Neural cell (in vitro differentiated cells): ENCODE data around the gene TTC29. TPM values are rescaled to one million over a fixed set of nuclear protein-coding genes. Genes with fewer than 3 reads are reported as not detected.

Source experiments
- H2AFZ ChIP-seq: fragments of 200-600, 300-800 bp; sonication (generic), shearing (Covaris generic); 2 replicates; pipeline ENCODE4 v1.6.0; 2014; ENCODE audit warnings: low read depth, mild to moderate bottlenecking, antibody characterized with exemption, low read length, moderate library complexity
- H3F3A ChIP-seq: fragments of 200-600 bp; shearing (Covaris generic); 2 replicates; pipeline ENCODE4 v1.6.1; 2016; ENCODE audit warnings: mild to moderate bottlenecking, moderate library complexity, mixed read lengths, antibody characterized with exemption, low read length; ENCODE audit not compliant: insufficient read depth, poor library complexity, severe bottlenecking
- H3K27ac ChIP-seq: fragments of 200-600, 300-800 bp; sonication (generic), shearing (Covaris generic); 2 replicates; pipeline ENCODE4 v1.5.1; 2014; ENCODE audit warnings: mild to moderate bottlenecking, low read length, moderate library complexity
- H3K27me3 ChIP-seq: fragments of 300-800, 200-600 bp; sonication (generic), shearing (Covaris generic); 2 replicates; pipeline ENCODE4 v1.6.0; 2014; ENCODE audit warnings: mild to moderate bottlenecking, low read depth, low read length, moderate library complexity; ENCODE audit not compliant: insufficient read depth
- H3K36me3 ChIP-seq: fragments of 300-800, 200-600 bp; sonication (generic), shearing (Covaris generic); 2 replicates; pipeline ENCODE4 v1.5.1; 2014; ENCODE audit warnings: mild to moderate bottlenecking, antibody characterized with exemption, low read length, moderate library complexity; ENCODE audit not compliant: insufficient read depth
- H3K4me2 ChIP-seq: fragments of 300-800, 200-600 bp; sonication (generic), shearing (Covaris generic); 2 replicates; pipeline ENCODE4 v1.6.0; 2014; ENCODE audit warnings: mild to moderate bottlenecking, low read length
- H3K4me3 ChIP-seq: fragments of 300-800, 200-600 bp; sonication (generic), shearing (Covaris generic); 2 replicates; pipeline ENCODE4 v1.5.1; 2014; ENCODE audit warnings: mild to moderate bottlenecking, low read length, moderate library complexity
- H3K79me2 ChIP-seq: fragments of 200-600 bp; shearing (Covaris generic); replicated peaks from 2 replicates; pipeline ENCODE4 v1.6.0; 2014; ENCODE audit warnings: mild to moderate bottlenecking, low read length, moderate library complexity; ENCODE audit not compliant: insufficient read depth
- H3K9ac ChIP-seq: fragments of 300-800, 200-600 bp; sonication (generic), shearing (Covaris generic); 2 replicates; pipeline ENCODE4 v1.6.1; 2016; ENCODE audit warnings: mild to moderate bottlenecking, low read length, mixed read lengths
- H3K9me2 ChIP-seq: fragments of 200-600 bp; shearing (Covaris generic); 2 replicates; pipeline ENCODE4 v1.6.1; 2016; ENCODE audit warnings: mild to moderate bottlenecking, low read length, mixed read lengths; ENCODE audit not compliant: insufficient read depth
- H3K9me3 ChIP-seq: fragments of 200-600, 300-800 bp; sonication (generic), shearing (Covaris generic); 2 replicates; pipeline ENCODE4 v1.6.1; 2016; ENCODE audit warnings: mild to moderate bottlenecking, mixed run types, low read length, moderate library complexity, mixed read lengths
- H4K20me1 ChIP-seq: fragments of 200-600 bp; shearing (Covaris generic); 2 replicates; pipeline ENCODE4 v1.6.1; 2016; ENCODE audit warnings: mild to moderate bottlenecking, mixed run types; ENCODE audit not compliant: insufficient read depth
- EP300 ChIP-seq: fragments of 450-650 bp; conservative IDR thresholded peaks from 2 replicates; pipeline ENCODE4 v1.6.1; 2014; ENCODE audit warnings: antibody characterized with exemption, mild to moderate bottlenecking, moderate library complexity; ENCODE audit not compliant: poor library complexity, severe bottlenecking
- EZH2 ChIP-seq: fragments of 200-600, 300-800 bp; shearing (Covaris generic), sonication (generic); IDR thresholded peaks from 2 replicates; pipeline ENCODE4 v1.6.1; 2014; ENCODE audit warnings: antibody characterized with exemption, low read length, borderline replicate concordance, mild to moderate bottlenecking; ENCODE audit not compliant: insufficient read depth, poor library complexity, severe bottlenecking
- MXI1 ChIP-seq: fragments of 450-650 bp; conservative IDR thresholded peaks from 2 replicates; pipeline ENCODE4 v1.6.1; 2014; ENCODE audit warnings: antibody characterized with exemption, mild to moderate bottlenecking; ENCODE audit not compliant: poor library complexity, severe bottlenecking
- POLR2AphosphoS5 ChIP-seq: IDR thresholded peaks from 2 replicates; pipeline ENCODE4 v1.6.1; 2012
- RAD21 ChIP-seq: fragments of 450-650 bp; conservative IDR thresholded peaks from 2 replicates; pipeline ENCODE4 v1.6.1; 2014; ENCODE audit warnings: antibody characterized with exemption, mild to moderate bottlenecking, moderate library complexity
- REST ChIP-seq: IDR thresholded peaks from 2 replicates; pipeline ENCODE4 v1.6.1; 2012; ENCODE audit warnings: borderline replicate concordance
- SMC3 ChIP-seq: fragments of 450-650 bp; conservative IDR thresholded peaks from 2 replicates; pipeline ENCODE4 v1.6.1; 2014; ENCODE audit warnings: antibody characterized with exemption, mild to moderate bottlenecking, moderate library complexity; ENCODE audit not compliant: poor library complexity
- TAF1 ChIP-seq: IDR thresholded peaks from 2 replicates; pipeline ENCODE4 v1.6.1; 2012; ENCODE audit warnings: low read depth
- polyA plus RNA-seq: library from polyadenylated mRNA; depleted of rRNA; stranded (reverse); fragments of >200 nt; gene quantifications from 2 replicates; pipeline ENCODE4 v1.2.3, GENCODE V29; 2014
- TF ChIP-seq, protein P1 (sequence below): fragments of 450-650 bp; IDR thresholded peaks from 2 replicates; pipeline ENCODE4 v1.5.1; 2014; ENCODE audit warnings: antibody characterized with exemption, mild to moderate bottlenecking, moderate library complexity; ENCODE audit not compliant: poor library complexity, severe bottlenecking

TTC29 gene
- polyA plus RNA-seq, 1 donor from 2014 or later, result not detected

- no peaks in the 10 kb centered on the region for H4K20me1 ChIP-seq
- no peak overlapping the region for H3K27ac ChIP-seq
- H3K9ac ChIP-seq, result no peak overlapping the region
- H3K9me3 ChIP-seq, result no peaks in the 10 kb centered on the region
- H3K4me3 ChIP-seq, result no peak overlapping the region
- no peaks in the 10 kb centered on the region for H3K36me3 ChIP-seq
- H3K4me2 ChIP-seq, result no peak overlapping the region
- no peaks in the 10 kb centered on the region for H3K79me2 ChIP-seq
- no peaks in the 10 kb centered on the region for H3K27me3 ChIP-seq
- no peaks in the 10 kb centered on the region for H3F3A ChIP-seq
- no peak overlapping the region for H2AFZ ChIP-seq
- TF ChIP-seq REST (no peak), EZH2 (no peak), EP300 (no peak), MXI1 (no peak), TAF1 (no peak), RAD21 (no peak), POLR2AphosphoS5 (no peak), SMC3 (no peak)
- TF ChIP-seq, protein P1, sequence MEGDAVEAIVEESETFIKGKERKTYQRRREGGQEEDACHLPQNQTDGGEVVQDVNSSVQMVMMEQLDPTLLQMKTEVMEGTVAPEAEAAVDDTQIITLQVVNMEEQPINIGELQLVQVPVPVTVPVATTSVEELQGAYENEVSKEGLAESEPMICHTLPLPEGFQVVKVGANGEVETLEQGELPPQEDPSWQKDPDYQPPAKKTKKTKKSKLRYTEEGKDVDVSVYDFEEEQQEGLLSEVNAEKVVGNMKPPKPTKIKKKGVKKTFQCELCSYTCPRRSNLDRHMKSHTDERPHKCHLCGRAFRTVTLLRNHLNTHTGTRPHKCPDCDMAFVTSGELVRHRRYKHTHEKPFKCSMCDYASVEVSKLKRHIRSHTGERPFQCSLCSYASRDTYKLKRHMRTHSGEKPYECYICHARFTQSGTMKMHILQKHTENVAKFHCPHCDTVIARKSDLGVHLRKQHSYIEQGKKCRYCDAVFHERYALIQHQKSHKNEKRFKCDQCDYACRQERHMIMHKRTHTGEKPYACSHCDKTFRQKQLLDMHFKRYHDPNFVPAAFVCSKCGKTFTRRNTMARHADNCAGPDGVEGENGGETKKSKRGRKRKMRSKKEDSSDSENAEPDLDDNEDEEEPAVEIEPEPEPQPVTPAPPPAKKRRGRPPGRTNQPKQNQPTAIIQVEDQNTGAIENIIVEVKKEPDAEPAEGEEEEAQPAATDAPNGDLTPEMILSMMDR, result no peak
- H3K9me2 ChIP-seq, result no peaks in the 10 kb centered on the region
These were observed 15.0 kb downstream of the TTC29 start for GRCh38 chr4:146930673-146931072.

GRCh38 chr4:146927695-146928094, 18.0 kb downstream of the TTC29 start:
- H3K9me2 ChIP-seq, result no peaks in the 10 kb centered on the region
- no peak overlapping the region for H3K4me2 ChIP-seq
- H3K9me3 ChIP-seq, result no peaks in the 10 kb centered on the region
- no peaks in the 10 kb centered on the region for H4K20me1 ChIP-seq
- no peaks in the 10 kb centered on the region for H3K36me3 ChIP-seq
- no peak overlapping the region for H3K9ac ChIP-seq
- H3F3A ChIP-seq, result no peaks in the 10 kb centered on the region
- no peak for TF ChIP-seq SMC3
- no peak for TF ChIP-seq REST
- no peak for TF ChIP-seq RAD21
- TF ChIP-seq EZH2, result no peak
- no peak for TF ChIP-seq MXI1
- TF ChIP-seq POLR2AphosphoS5, result no peak
- TF ChIP-seq, protein P1, result no peak
- TF ChIP-seq TAF1, result no peak
- no peak for TF ChIP-seq EP300
- no peak overlapping the region for H3K27ac ChIP-seq
- no peak overlapping the region for H3K4me3 ChIP-seq
- no peak overlapping the region for H2AFZ ChIP-seq
- no peaks in the 10 kb centered on the region for H3K79me2 ChIP-seq
- H3K27me3 ChIP-seq, result no peaks in the 10 kb centered on the region
